HCT116 (cell line): ENCODE results near the gene RIPK4. TPM values are rescaled to one million over a fixed set of nuclear protein-coding genes. Genes with fewer than 3 reads are reported as not detected.

Experiments
- ATAC-seq: fragments of 200-7000 bp; cut with Tn5 transposase; 2 replicates; pipeline ENCODE4 v1.9.1; 2020; ENCODE audit warnings: mild to moderate bottlenecking, moderate library complexity
- BruUV-seq: library from RNA; stranded (reverse); fragments of 400-500 nt; replicated peaks from 2 replicates; lab custom pipeline; 2021; lab: Mats Ljungman, UMichigan
- CTCF ChIA-PET: fragments of 300-600 bp; sonication (Branson Sonifier 250); formaldehyde crosslinking; loops from one replicate; lab custom pipeline; 2021; ENCODE audit warnings: antibody characterized with exemption; lab: Charles Lee
- POLR2A ChIA-PET: fragments of 300-600, 350-600 bp; sonication (Branson Sonifier 250); formaldehyde crosslinking; loops from one replicate; lab custom pipeline; 2021; ENCODE audit warnings: antibody characterized with exemption; lab: Charles Lee
- RAD21 ChIA-PET, 2 experiments: fragments of 300-600 bp; sonication (Branson Sonifier 250); formaldehyde crosslinking; loops; one replicate each; lab custom pipeline; 2023; ENCODE audit warnings: low total read pairs in 2 of 2; ENCODE audit not compliant: uncharacterized antibody in 2 of 2, unreplicated experiment in 2 of 2, low non-redundant PET in 1 of 2; lab: Charles Lee
- DNase-seq: peaks from one replicate; pipeline ENCODE4 v3.0.0-alpha.2; 2010; ENCODE audit warnings: low read depth, low spot score
- H2AFZ ChIP-seq: fragments of 200-600 bp; shearing (Covaris generic), sonication (generic); 2 replicates; pipeline ENCODE4 v1.6.1; 2017; ENCODE audit warnings: low read depth, mixed run types, mixed read lengths, antibody characterized with exemption, low read length; ENCODE audit not compliant: poor library complexity, severe bottlenecking
- H3K27ac ChIP-seq: 2 replicates; pipeline ENCODE4 v1.5.1; 2012; ENCODE audit warnings: low read depth, low read length
- H3K27me3 ChIP-seq: fragments of 200-600 bp; sonication (generic); 2 replicates; pipeline ENCODE4 v1.6.1; 2016; ENCODE audit warnings: mixed run types, low read length, mixed read lengths; ENCODE audit not compliant: insufficient read depth
- H3K36me3 ChIP-seq, 2 experiments: fragments of 200-500 bp in 1 of 2; fragments of 200-600 bp in 1 of 2; sonication (Bioruptor generic) in 1 of 2; sonication (generic) in 1 of 2; 2 replicates each; pipeline versions ENCODE4 v1.5.1 to v1.6.1; 2014 to 2016; ENCODE audit warnings: low read length in 2 of 2, inconsistent platforms in 1 of 2, mixed read lengths in 1 of 2, mixed run types in 1 of 2; ENCODE audit not compliant: insufficient read depth in 2 of 2, control insufficient read depth in 1 of 2
- H3K4me1 ChIP-seq, 2 experiments: fragments of 200-600 bp in 1 of 2; sonication (generic) in 1 of 2; 2 replicates each; pipeline versions ENCODE4 v1.5.1 to v1.6.1; 2012 to 2017; ENCODE audit warnings: low read length in 2 of 2, inconsistent platforms in 1 of 2, mild to moderate bottlenecking in 1 of 2, mixed read lengths in 1 of 2, mixed run types in 1 of 2, moderate library complexity in 1 of 2; ENCODE audit not compliant: insufficient read depth in 2 of 2, control insufficient read depth in 1 of 2
- H3K4me2 ChIP-seq: fragments of 200-600 bp; sonication (generic); 2 replicates; pipeline ENCODE4 v1.6.1; 2017; ENCODE audit warnings: mixed run types, low read length, mixed read lengths
- H3K4me3 ChIP-seq, 2 experiments: fragments of 200-600 bp in 1 of 2; sonication (generic) in 1 of 2; replicated peaks in 1 of 2; 2 replicates each; pipeline ENCODE4 v1.5.1; 2011 to 2016; ENCODE audit warnings: low read length in 2 of 2, control low read depth in 1 of 2, low read depth in 1 of 2, mild to moderate bottlenecking in 1 of 2, mixed read lengths in 1 of 2, mixed run types in 1 of 2
- H3K79me2 ChIP-seq: fragments of 200-600 bp; sonication (generic); 2 replicates; pipeline ENCODE4 v1.6.1; 2017; ENCODE audit warnings: mild to moderate bottlenecking, mixed run types, low read length, moderate library complexity, mixed read lengths; ENCODE audit not compliant: insufficient read depth
- H3K9ac ChIP-seq: fragments of 200-600 bp; sonication (generic); 2 replicates; pipeline ENCODE4 v1.6.1; 2016; ENCODE audit warnings: low read length, mixed read lengths
- H3K9me2 ChIP-seq: fragments of 200-600 bp; sonication (generic), shearing (Covaris generic); 2 replicates; pipeline ENCODE4 v1.6.1; 2017; ENCODE audit warnings: mixed run types, mild to moderate bottlenecking, moderate library complexity; ENCODE audit not compliant: insufficient read depth
- H3K9me3 ChIP-seq, 2 experiments: fragments of 200-500 bp in 1 of 2; fragments of 200-600 bp in 1 of 2; sonication (Bioruptor generic) in 1 of 2; sonication (generic) in 1 of 2; 2 replicates each; pipeline ENCODE4 v1.6.1; 2014 to 2017; ENCODE audit warnings: low read length in 2 of 2, mixed read lengths in 2 of 2, inconsistent platforms in 1 of 2, low read depth in 1 of 2, mild to moderate bottlenecking in 1 of 2, mixed run types in 1 of 2, moderate library complexity in 1 of 2; ENCODE audit not compliant: control insufficient read depth in 1 of 2, insufficient read depth in 1 of 2
- H4K20me1 ChIP-seq: fragments of 200-600 bp; sonication (generic), shearing (Covaris generic); 2 replicates; pipeline ENCODE4 v1.6.1; 2017; ENCODE audit warnings: mixed run types, mild to moderate bottlenecking, moderate library complexity; ENCODE audit not compliant: insufficient read depth
- ATF3 ChIP-seq: IDR thresholded peaks from 2 replicates; pipeline ENCODE4 v1.6.1; 2012
- CEBPB ChIP-seq: IDR thresholded peaks from 2 replicates; pipeline ENCODE4 v1.6.1; 2012; ENCODE audit warnings: low read depth
- EZH2phosphoT487 ChIP-seq: fragments of 200-600 bp; IDR thresholded peaks from 2 replicates; pipeline ENCODE4 v1.6.1; 2018; ENCODE audit warnings: antibody characterized with exemption, borderline replicate concordance
- FOSL1 ChIP-seq: IDR thresholded peaks from 2 replicates; pipeline ENCODE4 v1.6.1; 2012; ENCODE audit warnings: low read depth
- JUND ChIP-seq: IDR thresholded peaks from 2 replicates; pipeline ENCODE4 v1.6.1; 2012
- MAX ChIP-seq: IDR thresholded peaks from 2 replicates; pipeline ENCODE4 v1.6.1; 2012
- POLR2A ChIP-seq: IDR thresholded peaks from 2 replicates; pipeline ENCODE4 v1.7.0; 2011; ENCODE audit warnings: borderline replicate concordance; ENCODE audit not compliant: insufficient read depth, insufficient read length; ENCODE audit errors: extremely low read depth
- RAD21 ChIP-seq: IDR thresholded peaks from 2 replicates; pipeline ENCODE4 v1.6.1; 2012; ENCODE audit warnings: low read depth, mild to moderate bottlenecking
- REST ChIP-seq: IDR thresholded peaks from 2 replicates; pipeline ENCODE4 v1.6.1; 2012; ENCODE audit warnings: low read depth
- SIN3A ChIP-seq: IDR thresholded peaks from 2 replicates; pipeline ENCODE4 v1.6.1; 2012; ENCODE audit warnings: low read depth
- SP1 ChIP-seq: IDR thresholded peaks from 2 replicates; pipeline ENCODE4 v1.6.1; 2012; ENCODE audit warnings: low read depth
- YY1 ChIP-seq: IDR thresholded peaks from 2 replicates; pipeline ENCODE4 v1.6.1; 2011; ENCODE audit warnings: low read length, low read depth, moderate library complexity, mild to moderate bottlenecking; ENCODE audit not compliant: insufficient replicate concordance; ENCODE audit errors: extremely low read depth
- ZBTB33 ChIP-seq: IDR thresholded peaks from 2 replicates; pipeline ENCODE4 v1.6.1; 2011; ENCODE audit warnings: mild to moderate bottlenecking, low read length, moderate library complexity; ENCODE audit not compliant: insufficient replicate concordance; ENCODE audit errors: extremely low read depth
- ZNF274 ChIP-seq: fragments of 200-500 bp; sonication (Bioruptor generic); IDR thresholded peaks from 2 replicates; pipeline ENCODE4 v1.6.1; 2014; ENCODE audit warnings: mild to moderate bottlenecking, low read depth, low read length, inconsistent platforms
- intact Hi-C: fragments of 100-400 bp; cut with micrococcal nuclease; formaldehyde crosslinking; loops from 2 replicates; pipeline ENCODE4 v1.10.0; 2022
- total RNA-seq: library from RNA; stranded (reverse); gene quantifications from one replicate; pipeline ENCODE4 v1.2.1, GENCODE V29; 2021; ENCODE audit not compliant: unreplicated experiment

Gene RIPK4
- total RNA-seq, 1 experiment from 2014 or later = 9.9 TPM

GRCh38 chr21:41749286-41749685 lies 17.6 kb downstream of the RIPK4 start:
- Histone ChIP-seq H3K4me1 (peaks cover 35 to 43% of the 10 kb centered on the region in 2 experiments), H3K4me2 (no peak overlapping the region), H3K79me2 (peaks cover 41% of the 10 kb centered on the region; the same call in 1 of the 2 replicates), H3K9ac (no peak overlapping the region), H3K27ac (no peak overlapping the region), H3K4me3 (no peak overlapping the region), H3K9me2 (no peaks in the 10 kb centered on the region), H3K36me3 (peaks cover 18 to 24% of the 10 kb centered on the region in 2 experiments), H4K20me1 (peaks cover 5% of the 10 kb centered on the region), H2AFZ (no peak overlapping the region), H3K9me3 (no peaks in the 10 kb centered on the region), H3K27me3 (no peaks in the 10 kb centered on the region)
- intact Hi-C loops = no loop called here
- ChIA-PET RAD21 (no interaction called here), CTCF (interaction anchor here (1.8 kb wide), 1 partner anchor 137 kb away, joined by 5 read pairs; no protein-coding TSS in a partner anchor), POLR2A (no interaction called here)
- no TSS peak for BruUV-seq
- TF ChIP-seq ZNF274 (no peak), CEBPB (no peak), SIN3A (no peak), JUND (no peak), POLR2A (no peak), ZBTB33 (no peak), EZH2phosphoT487 (no peak), FOSL1 (no peak), REST (no peak), SP1 (no peak), ATF3 (no peak), RAD21 (no peak), YY1 (no peak), MAX (no peak)
- DNase-seq (no peak), ATAC-seq (no peak)
